Stimulated activated CD8-positive, alpha-beta memory T cell treated with anti-CD3 and anti-CD28 coated beads, Interleukin-15, amount 100 ng/mL, for 24 hours (primary cell): ENCODE results near the gene ARL2.
"Not testable (repeated sequence)": the region's sequence is repeated elsewhere in the genome, so short reads cannot be mapped to it uniquely, and the experiment has no call there.

Source experiments
- DNase-seq: peaks from one replicate; pipeline ENCODE4 v3.0.0-alpha.2; 2020; ENCODE audit warnings: low read depth

ARL2 gene

GRCh38 chr11:65008016-65008415 is 5.9 kb upstream of the ARL2 start:
- DNase-seq, result no peak

DNA sequence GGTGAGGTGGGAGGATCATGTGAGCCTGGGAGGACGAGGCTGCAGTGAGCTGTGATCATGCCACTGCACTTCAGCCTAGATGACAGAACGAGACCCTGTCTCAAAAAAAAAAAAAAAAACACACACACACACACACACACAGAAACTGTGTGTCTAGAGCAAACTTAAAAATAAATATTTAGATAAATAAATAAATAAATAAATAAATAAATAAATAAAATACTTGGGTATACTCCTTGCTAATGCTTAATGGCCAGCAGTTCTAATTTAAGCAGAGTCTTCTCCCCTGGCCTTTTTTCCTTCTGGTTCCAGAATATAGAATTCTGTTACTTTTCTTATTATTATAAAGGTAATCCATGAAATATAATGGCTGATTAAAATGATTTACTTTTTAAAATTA is 5.1 kb upstream of the ARL2 start:
- DNase-seq, result no peak

DNA sequence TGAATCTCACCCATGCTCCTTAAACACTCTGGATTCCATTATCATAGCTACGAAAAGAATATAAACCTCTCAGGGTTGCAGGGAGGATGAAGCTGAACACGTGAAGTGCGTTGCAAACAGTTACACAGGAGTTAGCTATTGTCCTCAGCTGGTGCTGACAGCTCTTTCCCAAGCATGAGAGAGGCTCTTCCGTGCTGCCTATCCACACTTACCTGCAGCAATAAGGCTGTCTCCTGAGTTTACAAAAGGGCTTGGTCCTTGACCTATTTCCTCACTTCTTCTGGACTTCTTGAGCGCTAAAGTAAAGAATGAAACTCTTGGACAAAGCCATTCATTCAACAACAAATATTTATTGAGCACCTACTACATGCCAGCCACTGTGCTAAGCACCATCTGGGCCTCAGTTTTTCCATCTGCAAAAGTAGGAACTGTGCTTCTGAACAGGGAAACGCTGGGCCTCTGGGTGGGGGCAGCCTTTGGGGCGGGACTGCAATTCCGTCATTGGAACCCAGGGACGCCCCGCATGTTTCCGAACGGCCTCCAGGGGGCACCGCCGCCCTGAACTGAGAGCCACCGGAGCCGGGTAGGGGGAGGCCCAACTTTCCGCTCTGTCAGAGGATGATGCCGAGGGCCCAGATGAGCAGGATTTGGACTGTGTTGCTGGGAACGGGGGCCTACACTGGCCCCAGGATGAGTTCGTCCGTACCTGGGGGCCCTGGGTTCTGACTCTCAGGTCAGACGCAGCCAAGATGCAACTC is 651 bp upstream of the ARL2 start:
- DNase-seq, result peak; percentile 77

GRCh38 chr11:65014726-65015227 is 817 bp downstream of the ARL2 start:
- DNase-seq, result no peak

DNA sequence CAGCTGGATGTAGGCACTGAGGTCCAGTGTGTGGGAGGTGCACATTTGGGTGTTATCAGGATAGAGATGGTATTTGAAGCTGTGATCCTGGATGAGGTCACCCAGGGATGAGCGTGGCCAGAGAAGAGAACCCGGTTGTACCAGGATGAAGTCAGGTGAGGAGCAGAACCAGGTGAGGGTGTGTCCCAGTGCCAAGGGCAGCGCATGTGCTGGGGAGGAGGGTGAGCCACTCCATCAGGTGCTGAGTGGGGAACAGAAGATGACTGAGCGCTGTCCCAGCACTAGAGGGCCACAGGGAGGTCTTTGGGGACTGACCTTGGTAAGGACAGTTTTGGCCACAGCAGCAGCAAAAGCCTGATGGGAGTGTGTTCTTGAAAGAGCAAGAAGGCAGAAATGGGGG is 2.7 kb downstream of the ARL2 start:
- DNase-seq, result no peak

- no peak for DNase-seq
Measured at GRCh38 chr11:65017937-65018336, 4.0 kb downstream of the ARL2 start.

DNA sequence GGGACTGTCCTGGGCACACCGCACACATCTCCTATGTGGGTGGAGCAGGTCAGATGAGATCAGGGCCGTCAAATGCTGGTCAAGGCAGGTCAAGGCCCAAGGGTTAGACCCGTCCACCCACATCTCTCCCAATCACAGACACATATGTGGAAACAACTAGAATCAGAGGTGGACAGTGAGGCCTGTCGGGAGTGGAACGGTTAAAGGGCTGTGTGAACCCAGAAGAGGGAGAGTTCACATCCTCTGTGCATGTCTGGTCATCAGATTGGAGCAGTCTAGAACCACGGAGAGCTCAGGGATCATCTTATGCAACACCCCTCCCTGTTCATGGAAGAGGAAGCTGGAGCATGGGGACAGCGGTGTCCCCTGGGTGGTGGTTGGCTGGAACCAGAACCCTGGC is 5.9 kb downstream of the ARL2 start:
- DNase-seq, result no peak

DNA sequence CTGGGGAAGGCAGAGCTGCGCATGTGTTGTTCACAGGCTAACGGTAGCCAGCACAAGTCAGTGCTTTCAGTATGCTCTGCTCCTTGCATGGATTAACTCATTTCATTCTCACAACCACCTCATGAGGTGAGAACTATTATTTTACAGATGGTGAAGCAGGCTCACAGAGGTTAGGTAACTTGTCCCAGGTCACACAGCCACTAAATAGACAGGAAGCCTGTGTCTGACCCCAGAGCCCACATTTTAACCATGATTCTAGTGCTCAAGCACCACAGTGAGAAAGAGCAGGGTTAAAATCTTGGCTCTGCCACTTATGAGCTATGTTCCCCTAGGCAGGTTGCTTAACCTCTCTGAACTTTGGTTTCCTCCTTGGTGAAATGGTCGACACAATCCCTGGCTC is 7.0 kb downstream of the ARL2 start:
- DNase-seq, result no peak

DNA sequence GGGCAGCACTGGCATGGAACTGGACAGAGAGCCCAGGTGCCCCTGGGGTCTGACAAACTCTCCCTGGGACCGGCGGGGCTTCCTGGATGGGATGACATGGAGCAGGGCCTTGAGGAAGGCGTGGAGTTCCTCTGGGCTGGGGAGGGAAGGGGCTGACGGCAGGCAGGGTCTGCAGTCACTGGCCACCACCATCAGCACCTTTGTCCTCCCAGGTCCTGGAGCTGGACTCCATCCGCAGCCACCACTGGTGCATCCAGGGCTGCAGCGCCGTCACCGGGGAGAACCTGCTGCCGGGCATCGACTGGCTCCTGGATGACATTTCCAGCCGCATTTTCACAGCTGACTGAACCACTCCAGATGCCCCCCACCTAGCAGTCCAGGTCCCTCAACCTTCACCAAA is 7.5 kb downstream of the ARL2 start:
- no peak for DNase-seq

DNA sequence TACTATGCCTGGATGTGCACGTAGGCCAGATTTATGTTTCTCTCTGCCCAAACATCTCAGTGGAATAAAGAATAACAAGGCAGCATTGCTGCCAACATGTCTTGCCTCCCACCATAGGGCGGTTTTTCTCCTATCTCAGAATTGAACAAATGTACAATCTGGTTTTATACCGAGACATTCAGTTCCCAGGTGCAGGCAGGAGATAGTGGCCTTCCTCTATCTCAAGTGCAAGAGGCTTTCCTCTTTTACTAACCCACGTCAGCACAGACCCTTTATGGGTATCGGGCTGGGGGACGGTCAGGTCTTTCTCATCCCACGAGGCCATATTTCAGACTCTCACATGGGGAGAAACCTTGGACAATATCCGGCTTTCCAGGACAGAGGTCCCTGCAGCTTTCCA is 9.5 kb downstream of the ARL2 start:
- DNase-seq, result not testable (repeated sequence)

DNA sequence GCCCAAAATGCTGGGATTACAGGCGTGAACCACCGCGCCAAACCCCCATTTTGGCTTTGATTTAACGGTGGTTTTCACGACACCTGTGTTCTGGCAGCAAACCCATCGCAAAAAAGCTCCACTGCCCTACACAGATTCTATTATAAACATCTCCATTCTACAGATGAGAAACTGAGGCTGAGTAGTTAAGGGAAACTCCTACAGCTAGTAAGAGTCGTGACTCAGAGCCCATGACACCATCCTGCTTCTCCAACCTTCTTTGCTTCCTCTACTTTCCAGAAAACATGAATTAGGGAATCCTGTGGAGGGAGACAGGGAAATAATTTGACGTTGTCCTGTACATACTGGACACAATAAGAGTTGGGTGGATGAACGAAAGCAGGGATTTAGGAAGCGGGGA is 12.8 kb downstream of the ARL2 start:
- DNase-seq, result no peak

GRCh38 chr11:65027213-65028067 is 13.5 kb downstream of the ARL2 start, which contains the start of gene SNX15:
TSS of gene SNX15 (plus strand) at chr11:65027439. CDS start at chr11:65027538, 99 bp downstream.
- DNase-seq, result peak; percentile 60

DNA sequence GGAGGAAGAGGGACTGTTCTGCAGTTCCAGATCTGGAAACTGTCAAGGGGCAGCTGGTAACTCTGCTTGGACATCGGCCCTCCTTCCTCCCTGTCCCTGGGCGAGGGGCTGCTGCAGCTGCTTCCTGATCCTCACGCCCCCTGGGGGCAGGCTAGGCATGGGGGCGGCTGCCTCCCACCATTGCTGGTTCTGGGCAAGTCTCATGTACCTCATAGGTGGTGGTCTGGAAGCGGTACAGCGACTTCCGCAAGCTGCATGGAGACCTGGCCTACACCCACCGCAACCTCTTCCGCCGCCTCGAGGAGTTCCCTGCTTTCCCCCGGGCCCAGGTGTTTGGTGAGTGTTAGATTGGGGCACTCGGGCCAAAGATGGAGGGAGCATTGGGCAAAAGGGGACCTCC is 18.3 kb downstream of the ARL2 start:
- DNase-seq, result no peak

DNA sequence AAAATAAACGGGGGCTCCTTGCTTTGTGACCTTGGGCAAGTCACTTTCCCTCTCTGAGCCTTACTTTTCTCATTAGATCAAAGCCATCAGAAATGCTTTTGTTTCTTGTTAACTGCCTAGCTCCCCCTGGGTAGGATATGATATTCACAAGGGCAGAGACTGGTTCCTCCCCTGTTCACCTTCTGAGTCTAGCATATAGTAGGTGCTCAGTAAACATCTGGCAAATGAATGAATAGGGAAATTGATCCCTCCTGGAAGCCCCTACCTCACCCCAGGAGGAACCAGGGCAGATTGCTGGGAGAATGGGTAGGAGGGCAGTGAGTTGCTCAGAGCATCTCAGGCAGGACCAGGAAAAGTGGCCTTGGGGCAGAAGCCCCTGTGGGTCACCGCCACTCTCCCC is 20.5 kb downstream of the ARL2 start:
- no peak for DNase-seq

DNA sequence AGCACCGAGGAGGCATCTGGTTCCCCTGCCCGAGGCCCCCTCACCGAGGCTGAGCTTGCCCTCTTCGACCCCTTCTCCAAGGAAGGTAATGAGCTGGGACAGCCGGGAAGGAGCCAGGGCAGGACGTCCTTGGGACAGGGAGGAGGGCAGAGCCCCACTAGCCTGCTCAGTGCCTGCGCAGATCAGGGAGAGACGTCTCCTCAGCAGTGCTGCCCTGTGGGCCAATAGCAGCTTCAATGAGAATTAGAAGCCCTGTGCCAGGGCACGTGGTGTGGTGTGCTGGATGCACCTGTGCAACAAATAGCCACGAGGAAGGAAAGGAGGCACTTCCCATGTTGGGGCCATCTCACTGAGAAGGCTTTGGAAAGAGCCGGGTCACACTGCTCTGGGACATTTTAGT is 21.6 kb downstream of the ARL2 start:
- no peak for DNase-seq

GRCh38 chr11:65036931-65037330 is 23.0 kb downstream of the ARL2 start:
- DNase-seq, result no peak

DNA sequence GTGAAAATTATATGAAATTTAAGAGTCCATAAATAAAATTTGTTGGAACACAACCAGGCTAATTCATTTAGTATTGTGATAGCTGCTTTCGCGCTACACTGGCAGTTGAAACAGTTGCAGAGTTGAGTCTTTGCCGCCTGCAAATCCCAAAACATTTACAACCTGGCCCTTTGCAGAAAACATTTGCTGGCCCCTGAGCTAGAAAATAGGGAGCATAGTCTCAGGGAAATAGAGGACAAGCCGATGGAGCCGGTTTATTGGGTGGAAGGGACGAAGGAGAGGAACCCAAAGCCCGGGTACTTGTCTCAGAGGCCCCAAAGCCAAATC is 26.5 kb downstream of the ARL2 start:
- no peak for DNase-seq

- peak; percentile 70 for DNase-seq
Measured at GRCh38 chr11:65040847-65041622, 27.1 kb downstream of the ARL2 start, which contains the start of gene SAC3D1. TSS of gene SAC3D1 (plus strand) at chr11:65041210. CDS start at chr11:65041293, 83 bp downstream.

DNA sequence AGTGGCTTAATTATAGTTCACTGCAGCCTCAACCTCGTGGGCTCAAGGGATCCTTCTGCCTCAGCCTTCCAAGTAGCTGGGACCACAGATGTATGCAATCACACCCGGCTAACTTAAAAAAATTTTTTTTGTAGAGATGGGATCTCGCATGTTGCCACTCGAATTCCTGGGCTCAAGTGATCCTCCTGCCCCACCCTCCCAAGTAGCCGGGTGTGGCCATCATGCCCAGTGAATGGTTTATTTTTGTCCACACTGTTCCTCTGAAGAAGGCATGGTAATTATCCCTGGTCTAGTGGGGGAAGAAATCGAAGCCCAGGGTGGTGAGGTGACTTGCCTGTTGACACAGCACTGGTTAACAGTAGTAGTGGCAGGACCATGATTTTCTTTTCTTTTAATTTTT is 28.9 kb downstream of the ARL2 start:
- DNase-seq, result no peak

DNA sequence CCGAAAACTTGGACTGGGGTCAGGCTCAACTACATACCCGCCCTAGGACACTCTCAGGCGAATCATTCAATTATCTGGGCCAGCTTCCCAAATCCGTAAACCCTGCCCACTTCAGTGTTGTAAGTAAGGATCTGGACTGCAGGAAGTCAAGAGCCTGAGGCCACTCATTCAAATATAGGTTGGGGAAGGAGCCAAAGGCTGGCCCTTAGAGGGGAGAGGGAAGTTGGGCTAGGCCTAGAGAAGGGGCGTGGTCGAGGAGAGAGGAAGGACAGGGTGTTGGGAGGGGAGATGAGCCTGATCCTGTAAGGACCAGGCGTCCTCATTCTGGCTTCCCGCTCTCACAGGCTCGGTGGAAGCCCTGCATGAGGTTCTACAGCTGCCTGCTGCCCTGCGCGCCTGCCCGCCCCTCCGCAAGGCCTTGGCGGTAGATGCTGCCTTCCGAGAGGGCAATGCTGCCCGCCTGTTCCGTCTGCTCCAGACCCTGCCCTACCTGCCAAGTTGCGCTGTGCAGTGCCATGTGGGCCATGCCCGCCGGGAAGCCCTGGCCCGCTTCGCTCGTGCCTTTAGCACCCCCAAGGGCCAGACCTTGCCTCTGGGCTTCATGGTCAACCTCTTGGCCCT is 30.0 kb downstream of the ARL2 start:
- DNase-seq, result no peak

DNA sequence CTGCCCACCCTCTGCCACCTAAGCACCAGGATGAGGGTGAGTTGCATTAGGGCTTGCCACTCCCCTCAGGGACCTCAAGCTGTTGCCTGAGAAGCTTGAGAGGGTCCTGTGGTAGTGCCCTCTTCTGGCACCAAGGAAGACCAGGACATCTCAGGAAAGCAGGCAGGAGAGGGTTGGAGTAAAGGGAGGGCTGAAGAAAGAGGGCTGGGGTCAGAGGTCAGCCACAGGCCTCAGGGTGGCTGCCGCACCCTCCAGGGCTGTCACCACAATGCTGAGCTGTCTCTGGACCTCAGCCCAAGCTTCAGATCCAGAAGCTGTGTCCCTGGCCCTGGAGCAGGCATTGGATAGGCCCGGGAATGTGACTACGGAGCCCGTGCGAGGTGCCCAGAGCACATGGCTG is 31.1 kb downstream of the ARL2 start:
- DNase-seq, result no peak

GRCh38 chr11:65045728-65046127 is 31.8 kb downstream of the ARL2 start:
- no peak for DNase-seq
